ENCODE measurements around the gene PRELP. TPM values are rescaled to one million over a fixed set of nuclear protein-coding genes. Genes with fewer than 3 reads are reported as not detected.
"Not testable (repeated sequence)": the region's sequence is repeated elsewhere in the genome, so short reads cannot be mapped to it uniquely, and the experiment has no call there.

The PRELP gene
- total RNA-seq, result not detected in 2 replicates

DNA sequence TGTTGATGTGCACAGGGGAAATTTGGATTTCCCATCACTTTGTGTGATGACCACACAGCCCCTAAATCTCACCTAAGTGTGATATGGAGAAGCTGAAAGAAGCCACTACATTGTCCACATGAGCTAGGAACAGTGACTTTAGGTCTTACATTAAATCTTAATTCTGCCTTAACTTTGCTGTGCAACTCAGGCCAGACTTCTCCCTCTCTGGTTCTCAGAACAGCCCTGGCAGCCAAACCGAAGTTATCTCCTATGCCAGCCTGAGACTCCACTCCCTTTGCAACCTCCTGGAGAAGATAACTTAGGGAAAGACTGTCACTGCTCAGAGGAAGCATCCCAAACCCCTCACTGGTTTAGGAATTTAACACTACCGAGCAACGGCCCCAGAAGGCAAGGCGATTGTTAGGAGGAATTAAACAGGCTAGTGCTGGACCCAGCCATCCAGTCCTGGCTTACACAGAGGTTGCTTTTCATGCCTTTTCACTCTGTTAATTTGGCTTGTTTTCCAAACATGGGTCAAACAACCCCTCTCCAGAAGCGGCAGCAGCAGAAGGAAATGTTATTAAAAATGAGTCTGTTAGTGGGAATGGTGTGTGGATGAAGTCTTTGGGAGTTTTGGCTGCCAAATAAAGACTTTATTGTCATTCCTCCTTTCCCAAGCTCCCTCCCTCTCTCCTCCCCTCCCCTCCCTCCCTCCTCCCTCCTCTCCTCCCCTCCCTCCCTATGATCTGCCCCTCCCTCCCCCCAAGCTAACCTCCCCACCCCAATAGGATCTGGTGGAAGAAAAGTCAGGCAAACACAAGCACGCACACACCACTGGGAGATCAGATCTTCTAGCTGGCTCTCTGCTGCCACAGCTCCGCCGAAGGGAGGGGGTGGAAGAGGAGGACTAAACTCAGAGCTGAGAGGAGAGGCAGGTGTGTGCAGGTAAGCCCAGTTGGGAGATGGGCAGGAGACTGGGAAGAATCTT lies at the start of gene PRELP:
Gene PRELP, plus strand, starts transcription at position 795 of the 970 bp plus-strand sequence. CDS start 7,379 bp downstream, outside the sequence.
- no peak for DNase-seq (ENCODE audit: low read depth in 2 of 2)

GRCh38 chr1:203426366-203426765 lies 49.2 kb upstream of the PRELP start:
- DNase-seq (ENCODE audit: low read depth in 2 of 2), result no peak

- no peak for DNase-seq (ENCODE audit: low read depth in 2 of 2)
Observed at GRCh38 chr1:203426870-203427269, 48.7 kb upstream of the PRELP start.

- no peak for DNase-seq (ENCODE audit: low read depth in 2 of 2)
Observed at GRCh38 chr1:203427451-203427850, 48.2 kb upstream of the PRELP start.

DNA sequence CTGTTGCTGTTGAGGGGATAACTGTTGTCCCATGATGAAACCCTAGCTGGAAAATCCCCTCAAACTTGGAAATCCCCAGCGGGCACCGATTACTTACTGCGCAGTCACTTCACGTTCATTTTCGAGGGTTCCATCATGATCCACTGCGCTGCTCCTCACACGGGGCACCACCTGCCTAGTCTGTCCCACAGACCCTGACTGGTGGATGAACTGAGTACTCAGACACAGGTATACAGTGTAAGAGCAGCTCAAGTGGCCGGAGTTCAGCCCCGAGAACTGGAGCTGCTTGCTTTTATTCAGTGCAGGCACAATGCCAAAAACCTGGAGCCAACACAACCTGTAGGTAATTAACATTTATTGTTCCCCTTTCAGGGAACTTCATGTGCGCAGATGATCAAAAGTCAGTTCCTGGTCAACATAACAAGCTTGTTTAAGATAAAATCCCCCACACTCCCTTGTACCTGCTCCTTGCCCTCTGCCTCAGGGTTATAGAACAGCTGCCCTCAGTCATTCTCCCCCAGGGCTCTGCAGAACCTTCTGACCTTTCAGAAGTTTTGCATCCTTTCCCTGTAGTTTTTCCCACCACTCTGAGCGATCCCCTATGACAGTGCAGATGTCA lies 46.5 kb upstream of the PRELP start:
- peak; percentile 62 to 84 for DNase-seq (ENCODE audit: low read depth in 2 of 2)

GRCh38 chr1:203435615-203436014 lies 40.0 kb upstream of the PRELP start:
- no peak for DNase-seq (ENCODE audit: low read depth in 2 of 2)

GRCh38 chr1:203437696-203438315 lies 37.8 kb upstream of the PRELP start:
- DNase-seq (ENCODE audit: low read depth in 2 of 2), result no peak

DNA sequence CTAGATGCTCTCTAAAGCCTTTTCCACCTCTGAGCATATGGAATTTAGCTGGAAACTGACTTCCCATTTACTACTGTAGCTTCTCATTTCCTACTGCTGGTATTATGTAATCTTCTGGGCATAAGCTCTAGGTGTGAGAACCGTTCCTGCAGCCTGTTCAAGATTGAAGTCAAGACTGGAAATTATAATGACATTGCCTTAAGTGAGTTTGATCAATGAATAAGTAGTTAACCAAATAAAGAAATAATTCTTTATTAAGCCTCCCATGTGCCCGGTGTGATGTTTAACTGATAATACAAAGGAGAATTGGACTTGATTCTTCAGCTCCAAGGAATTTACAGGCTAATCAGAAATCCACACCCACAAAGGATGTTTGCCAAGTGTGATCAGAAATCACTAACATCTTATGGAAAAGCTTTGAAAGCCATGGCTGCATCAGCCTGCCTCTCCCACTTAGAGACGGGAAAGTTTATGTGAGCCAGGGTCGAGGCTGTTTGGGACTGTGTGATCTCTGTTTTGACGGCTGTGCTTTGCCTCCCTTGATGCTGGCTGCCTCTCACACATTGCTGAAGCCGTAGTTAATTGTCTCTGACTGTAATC lies 36.4 kb upstream of the PRELP start:
- DNase-seq (ENCODE audit: low read depth in 2 of 2), result no peak

DNA sequence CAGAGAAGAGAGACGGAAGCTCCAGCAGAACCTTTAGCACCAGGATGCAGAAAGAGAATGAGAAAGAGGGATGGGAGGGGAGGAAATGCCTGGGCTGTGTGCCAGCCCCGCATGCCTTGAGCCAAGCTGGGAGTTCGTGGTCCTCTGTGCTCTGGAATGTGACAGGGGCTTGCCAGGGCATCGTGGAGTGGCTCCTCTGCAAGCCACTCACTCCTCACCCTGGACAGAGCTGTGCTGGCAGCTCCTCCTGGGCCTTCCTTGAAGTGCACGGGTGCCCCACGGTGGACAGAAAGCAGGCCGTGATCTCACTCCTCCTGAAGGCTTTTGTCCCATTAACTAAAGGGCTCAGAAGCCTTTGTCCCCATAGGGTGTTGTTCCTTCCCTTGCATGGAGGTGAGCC lies 34.8 kb upstream of the PRELP start:
- DNase-seq (ENCODE audit: low read depth in 2 of 2), result peak; percentile 67 to 77

DNA sequence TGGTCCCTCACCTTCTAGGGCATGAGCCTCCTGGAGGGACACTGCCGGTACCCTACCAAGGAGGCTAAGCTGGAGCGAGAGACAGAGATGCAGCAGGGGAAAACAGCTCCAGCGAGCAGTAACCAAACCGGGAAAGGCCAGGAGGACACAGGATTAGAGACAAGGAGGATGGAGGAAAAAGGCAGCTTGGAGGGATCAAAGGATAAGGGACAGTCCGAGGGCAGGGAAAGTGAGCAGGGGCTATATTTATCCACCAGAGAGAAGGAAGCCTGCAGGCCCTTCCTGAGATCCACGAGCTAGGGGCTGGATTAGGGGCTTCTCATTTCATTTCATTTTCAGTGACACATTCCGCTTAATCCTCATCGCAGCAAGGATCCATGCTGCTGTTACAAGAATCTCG lies 33.8 kb upstream of the PRELP start:
- DNase-seq (ENCODE audit: low read depth in 2 of 2), result no peak

- DNase-seq (ENCODE audit: low read depth in 2 of 2), result no peak
Observed at GRCh38 chr1:203442821-203443220, 32.8 kb upstream of the PRELP start.

GRCh38 chr1:203443296-203443695 lies 32.3 kb upstream of the PRELP start:
- peak; percentile 23 to 57 for DNase-seq (ENCODE audit: low read depth in 2 of 2)

- DNase-seq (ENCODE audit: low read depth in 2 of 2), result no peak
Observed at GRCh38 chr1:203444171-203444576, 31.4 kb upstream of the PRELP start.

GRCh38 chr1:203447151-203447550 lies 28.5 kb upstream of the PRELP start:
- no peak for DNase-seq (ENCODE audit: low read depth in 2 of 2)

- not testable (repeated sequence) for DNase-seq (ENCODE audit: low read depth in 2 of 2)
Observed at GRCh38 chr1:203447598-203447997, 28.0 kb upstream of the PRELP start.

GRCh38 chr1:203448521-203449061 lies 27.0 kb upstream of the PRELP start:
- peak in 1 of 2 donors; percentile 41 for DNase-seq (ENCODE audit: low read depth in 2 of 2)

GRCh38 chr1:203450001-203450400 lies 25.6 kb upstream of the PRELP start:
- no peak for DNase-seq (ENCODE audit: low read depth in 2 of 2)

- no peak for DNase-seq (ENCODE audit: low read depth in 2 of 2)
Observed at GRCh38 chr1:203450479-203451149, 25.0 kb upstream of the PRELP start.

DNA sequence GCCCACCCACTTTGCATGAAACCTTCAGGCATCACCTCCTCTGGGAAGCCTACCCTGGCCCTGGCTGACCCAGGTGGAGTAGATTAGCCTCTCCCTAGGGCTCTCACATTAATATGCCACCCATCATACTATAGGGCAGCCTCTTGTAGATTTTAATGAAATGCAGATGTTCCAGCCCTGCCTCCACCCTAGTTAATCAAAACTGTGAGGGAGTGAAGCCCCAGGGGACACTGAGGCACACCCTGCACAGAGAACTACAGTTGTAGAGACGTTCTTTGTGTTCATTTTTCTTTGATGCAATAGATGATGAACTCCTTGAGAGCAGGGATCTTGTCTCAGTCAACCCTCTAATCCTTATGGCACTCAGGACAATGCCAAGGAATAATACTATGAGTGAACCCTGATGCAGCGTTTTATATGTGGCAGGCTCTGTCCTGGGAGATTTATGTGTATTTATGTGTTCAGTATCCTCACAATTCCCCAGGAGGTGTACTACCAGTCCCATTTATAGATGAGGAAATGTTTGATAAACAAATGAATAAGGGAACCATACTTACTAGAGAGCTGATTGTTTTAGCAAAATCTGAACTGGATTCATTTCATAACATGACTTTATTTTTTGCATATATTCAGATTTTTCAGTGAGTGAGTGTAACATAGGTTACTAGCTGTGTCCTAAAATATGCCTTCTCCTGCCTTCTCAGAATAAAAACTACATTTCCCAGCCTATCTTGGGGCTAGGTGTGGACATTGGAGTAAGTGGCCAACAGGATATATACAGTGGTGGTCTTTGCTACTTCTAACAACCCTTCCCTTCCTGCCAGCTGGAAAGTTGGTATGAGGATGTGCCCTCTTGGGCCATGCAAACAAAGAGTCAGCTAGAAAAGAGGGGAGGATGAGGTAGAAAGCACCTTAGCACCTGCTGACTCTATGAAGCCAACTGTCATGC lies 23.5 kb upstream of the PRELP start:
- no peak for DNase-seq (ENCODE audit: low read depth in 2 of 2)

- no peak for DNase-seq (ENCODE audit: low read depth in 2 of 2)
Observed at GRCh38 chr1:203453016-203453415, 22.6 kb upstream of the PRELP start.

All from dermis microvascular lymphatic vessel endothelial cell (primary cell).